Parathyroid adenoma (tissue), 2 donors: ENCODE results near the gene YARS2.
A peak's percentile ranks its signal among the peaks of the same experiment; 100 is the strongest.

ENCODE experiments used
- H2AFZ ChIP-seq: fragments of 300-600 bp; sonication (generic); one replicate; pipeline ENCODE4 v1.7.0; 2017; ENCODE audit warnings: antibody characterized with exemption, mild to moderate bottlenecking
- H3K27ac ChIP-seq: fragments of 300-600 bp; sonication (generic); one replicate; pipeline ENCODE4 v1.7.0; 2017
- H3K27me3 ChIP-seq: fragments of 300-600 bp; sonication (generic); one replicate; pipeline ENCODE4 v1.7.0; 2017; ENCODE audit warnings: low read length; ENCODE audit not compliant: control insufficient read depth, insufficient read depth
- H3K36me3 ChIP-seq: fragments of 300-600 bp; sonication (generic); one replicate; pipeline ENCODE4 v1.7.0; 2017; ENCODE audit warnings: low read length; ENCODE audit not compliant: control insufficient read depth, insufficient read depth
- H3K4me1 ChIP-seq: fragments of 300-600 bp; sonication (generic); one replicate; pipeline ENCODE4 v1.7.0; 2017; ENCODE audit warnings: control low read depth
- H3K4me2 ChIP-seq: fragments of 300-600 bp; sonication (generic); one replicate; pipeline ENCODE4 v1.7.0; 2017; ENCODE audit warnings: low read length
- H3K4me3 ChIP-seq: fragments of 300-600 bp; sonication (generic); one replicate; pipeline ENCODE4 v1.7.0; 2017; ENCODE audit warnings: low read depth, low read length
- H3K79me2 ChIP-seq: fragments of 300-600 bp; sonication (generic); one replicate; pipeline ENCODE4 v1.7.0; 2017; ENCODE audit warnings: control low read depth
- H3K9ac ChIP-seq: fragments of 300-600 bp; sonication (generic); one replicate; pipeline ENCODE4 v1.7.0; 2017; ENCODE audit warnings: mild to moderate bottlenecking
- H3K9me3 ChIP-seq: fragments of 300-600 bp; sonication (generic); one replicate; pipeline ENCODE4 v1.7.0; 2017; ENCODE audit warnings: low read length; ENCODE audit not compliant: control insufficient read depth
- CTCF ChIP-seq: fragments of 300-600 bp; sonication (generic); IDR thresholded peaks from one replicate; pipeline ENCODE4 v1.7.0; 2017; ENCODE audit warnings: antibody characterized with exemption, mild to moderate bottlenecking
- donor health status: primary hyperparathyroidism.

YARS2 gene

GRCh38 chr12:32770141-32770540, 14.4 kb upstream of the YARS2 start:
- Histone ChIP-seq H2AFZ (no peak overlapping the region), H3K4me3 (no peak overlapping the region), H3K27me3 (no peaks in the 10 kb centered on the region), H3K4me2 (no peak overlapping the region), H3K9me3 (no peaks in the 10 kb centered on the region), H3K36me3 (no peaks in the 10 kb centered on the region), H3K9ac (no peak overlapping the region), H3K79me2 (no peaks in the 10 kb centered on the region), H3K27ac (no peak overlapping the region), H3K4me1 (no peaks in the 10 kb centered on the region)
- no peak for TF ChIP-seq CTCF

GRCh38 chr12:32768518-32768917, 12.8 kb upstream of the YARS2 start:
- H3K4me2 ChIP-seq, result no peak overlapping the region
- TF ChIP-seq CTCF, result no peak
- H3K9ac ChIP-seq, result no peak overlapping the region
- no peaks in the 10 kb centered on the region for H3K9me3 ChIP-seq
- H2AFZ ChIP-seq, result no peak overlapping the region
- no peak overlapping the region for H3K4me3 ChIP-seq
- no peaks in the 10 kb centered on the region for H3K4me1 ChIP-seq
- no peak overlapping the region for H3K27ac ChIP-seq
- no peaks in the 10 kb centered on the region for H3K79me2 ChIP-seq
- no peaks in the 10 kb centered on the region for H3K36me3 ChIP-seq
- H3K27me3 ChIP-seq, result no peaks in the 10 kb centered on the region

GRCh38 chr12:32765906-32766305, 10.2 kb upstream of the YARS2 start:
- Histone ChIP-seq H3K9me3 (no peaks in the 10 kb centered on the region), H3K4me1 (peaks cover 3% of the 10 kb centered on the region), H2AFZ (no peak overlapping the region), H3K4me2 (no peak overlapping the region), H3K27ac (no peak overlapping the region), H3K9ac (no peak overlapping the region), H3K4me3 (no peak overlapping the region), H3K79me2 (no peaks in the 10 kb centered on the region), H3K27me3 (no peaks in the 10 kb centered on the region), H3K36me3 (no peaks in the 10 kb centered on the region)
- no peak for TF ChIP-seq CTCF

- Histone ChIP-seq H3K9ac (no peak overlapping the region), H3K27ac (peak overlapping the region; percentile 34), H3K4me1 (peaks cover 3% of the 10 kb centered on the region), H3K36me3 (no peaks in the 10 kb centered on the region), H3K4me2 (peak overlapping the region; percentile 7), H3K27me3 (no peaks in the 10 kb centered on the region), H3K9me3 (no peaks in the 10 kb centered on the region), H2AFZ (peak overlapping the region; percentile 72), H3K79me2 (no peaks in the 10 kb centered on the region), H3K4me3 (no peak overlapping the region)
- no peak for TF ChIP-seq CTCF
Observed at GRCh38 chr12:32761716-32762115, 6.0 kb upstream of the YARS2 start.

- H3K79me2 ChIP-seq, result peaks cover 2% of the 10 kb centered on the region
- no peaks in the 10 kb centered on the region for H3K36me3 ChIP-seq
- no peaks in the 10 kb centered on the region for H3K9me3 ChIP-seq
- no peak for TF ChIP-seq CTCF
- H3K4me3 ChIP-seq, result no peak overlapping the region
- no peak overlapping the region for H2AFZ ChIP-seq
- peaks cover 3% of the 10 kb centered on the region for H3K4me1 ChIP-seq
- no peaks in the 10 kb centered on the region for H3K27me3 ChIP-seq
- H3K9ac ChIP-seq, result no peak overlapping the region
- no peak overlapping the region for H3K27ac ChIP-seq
- no peak overlapping the region for H3K4me2 ChIP-seq
Observed at GRCh38 chr12:32757157-32757556, 1.5 kb upstream of the YARS2 start.
